DMS79 treated with DMSO at 0.1 percent for 48 hours (cell line): ENCODE measurements around the gene ITCH.

ENCODE experiments used
- DNase-seq: peaks from one replicate; lab custom pipeline; 2025; lab: John Stamatoyannopoulos, UW

ITCH gene

GRCh38 chr20:34553366-34553867 lies 190.3 kb downstream of the ITCH start:
- no peak for DNase-seq

GRCh38 chr20:34557936-34558319 lies 194.9 kb downstream of the ITCH start:
- DNase-seq = peak; percentile 27

- peak; percentile 27 for DNase-seq
Observed at GRCh38 chr20:34558320-34559218, 195.5 kb downstream of the ITCH start, which contains the start of gene MAP1LC3A. Gene MAP1LC3A (plus strand): TSS chr20:34558718. CDS start chr20:34558869, 151 bp downstream.

- no peak for DNase-seq
Observed at GRCh38 chr20:34559311-34560140, 196.5 kb downstream of the ITCH start.

DNA sequence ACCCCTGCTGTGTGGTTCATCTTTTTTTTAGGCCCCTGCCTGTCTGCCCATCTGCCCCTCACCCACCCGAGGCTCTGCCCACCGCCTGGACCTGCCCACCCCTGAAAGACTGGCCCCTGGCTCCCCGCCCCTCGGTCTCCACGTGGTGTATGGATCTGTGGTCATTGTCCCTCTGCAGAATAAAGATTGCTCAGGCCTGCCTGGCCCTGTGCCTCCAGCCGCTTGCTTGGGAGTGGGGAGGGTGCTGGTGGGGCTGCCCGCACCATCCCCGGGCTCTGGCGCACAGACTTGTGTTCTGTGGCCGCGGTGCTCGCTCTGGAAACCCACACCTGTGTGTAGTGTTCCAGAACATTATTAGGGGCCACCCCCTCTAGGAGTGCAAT lies 197.1 kb downstream of the ITCH start:
- no peak for DNase-seq

- DNase-seq = no peak
Observed at GRCh38 chr20:34560614-34561013, 197.5 kb downstream of the ITCH start.
